AG08395 (cell line): ENCODE data around the gene FAM184A.
"Not testable (repeated sequence)": the region's sequence is repeated elsewhere in the genome, so short reads cannot be mapped to it uniquely, and the experiment has no call there.

Source experiments
- DNase-seq: peaks from one replicate; pipeline ENCODE4 v3.0.0; 2012; ENCODE audit warnings: mixed read lengths, low spot score

The FAM184A gene

DNA sequence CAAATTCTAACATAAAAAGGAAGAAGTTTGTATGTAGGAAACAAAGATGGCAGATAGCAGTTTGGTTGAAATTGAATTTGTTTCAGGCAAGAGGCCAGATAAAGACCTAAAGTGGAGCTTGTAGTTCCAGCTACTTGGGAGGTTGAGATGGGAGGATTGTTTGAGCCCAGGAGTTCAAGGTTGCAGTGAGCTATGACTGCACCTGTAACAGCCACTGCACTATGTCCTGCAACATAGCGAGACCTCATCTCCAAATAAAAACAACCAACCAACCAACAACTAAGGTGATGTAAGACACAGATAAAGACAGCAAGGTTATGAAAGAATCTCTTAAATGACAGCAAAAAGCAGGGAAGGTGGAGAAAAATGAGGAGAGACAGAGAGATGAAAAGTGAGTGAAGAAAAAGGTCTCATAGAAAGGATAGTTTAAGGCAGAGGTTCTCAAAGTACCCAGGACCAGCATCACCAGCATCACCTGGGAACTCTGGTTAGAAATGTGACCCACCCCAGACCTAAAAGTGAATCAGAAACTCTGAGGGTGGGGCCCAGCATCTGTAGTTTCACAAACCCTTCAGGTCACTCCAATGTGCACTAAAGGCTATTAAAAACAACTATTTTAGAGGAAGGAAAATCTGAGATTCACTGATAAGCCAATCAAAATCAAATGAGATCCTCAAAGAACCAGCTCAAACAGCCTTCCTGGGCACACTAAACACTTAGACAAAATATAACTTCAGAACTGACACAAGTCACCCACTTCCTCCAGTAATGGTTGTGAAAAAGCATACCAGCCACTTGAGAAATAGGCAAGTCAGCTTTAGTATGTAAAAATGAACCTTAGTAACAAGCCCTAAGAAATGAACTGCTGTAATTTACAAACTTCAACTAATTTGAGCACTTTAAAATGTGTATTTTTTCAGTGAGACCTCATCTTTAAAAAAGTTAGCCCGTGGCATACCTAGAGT lies 57.6 kb downstream of the FAM184A start:
- DNase-seq, result no peak

GRCh38 chr6:119015165-119015564 lies 63.3 kb downstream of the FAM184A start:
- DNase-seq, result not testable (repeated sequence)

DNA sequence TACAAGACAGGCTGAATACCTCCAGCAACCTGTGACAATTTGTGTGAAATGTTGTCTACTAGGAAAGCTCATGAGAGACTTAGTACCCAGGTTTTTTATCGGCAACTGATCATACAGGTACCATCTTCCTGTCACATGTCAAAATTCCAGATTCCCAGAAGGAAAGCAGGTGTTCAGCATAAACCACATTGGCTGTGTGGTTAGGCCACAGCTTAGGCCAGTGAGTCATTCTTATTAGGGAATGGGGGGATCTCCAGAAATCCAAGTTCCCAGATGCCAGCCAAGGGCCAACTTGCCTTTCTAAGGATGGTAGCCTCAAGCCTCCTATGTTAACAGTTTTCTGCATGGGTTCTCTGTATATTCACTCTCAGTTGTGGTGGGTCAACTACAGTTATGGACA lies 65.9 kb downstream of the FAM184A start:
- no peak for DNase-seq

- DNase-seq, result not testable (repeated sequence)
Measured at GRCh38 chr6:119009266-119009665, 69.2 kb downstream of the FAM184A start.

GRCh38 chr6:119006974-119007373 lies 71.5 kb downstream of the FAM184A start:
- no peak for DNase-seq

DNA sequence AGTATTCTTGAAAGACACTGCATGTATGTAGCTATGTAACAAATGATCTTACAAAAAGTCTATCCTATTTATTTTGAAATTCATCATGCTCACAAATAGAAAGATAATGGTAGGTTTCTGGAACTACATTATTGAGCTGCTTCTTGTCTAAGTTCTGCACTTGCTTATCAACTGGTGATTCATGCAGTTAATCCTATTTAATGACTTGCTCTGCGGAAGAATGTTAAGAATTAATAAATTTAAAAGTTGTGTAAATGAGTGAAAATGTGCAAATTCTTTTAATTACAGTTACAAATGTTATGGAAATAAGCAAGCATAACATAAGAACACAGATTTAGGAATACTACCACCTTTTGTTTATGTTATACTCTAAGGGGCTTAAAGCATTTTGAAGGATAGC lies 76.4 kb downstream of the FAM184A start:
- no peak for DNase-seq

DNA sequence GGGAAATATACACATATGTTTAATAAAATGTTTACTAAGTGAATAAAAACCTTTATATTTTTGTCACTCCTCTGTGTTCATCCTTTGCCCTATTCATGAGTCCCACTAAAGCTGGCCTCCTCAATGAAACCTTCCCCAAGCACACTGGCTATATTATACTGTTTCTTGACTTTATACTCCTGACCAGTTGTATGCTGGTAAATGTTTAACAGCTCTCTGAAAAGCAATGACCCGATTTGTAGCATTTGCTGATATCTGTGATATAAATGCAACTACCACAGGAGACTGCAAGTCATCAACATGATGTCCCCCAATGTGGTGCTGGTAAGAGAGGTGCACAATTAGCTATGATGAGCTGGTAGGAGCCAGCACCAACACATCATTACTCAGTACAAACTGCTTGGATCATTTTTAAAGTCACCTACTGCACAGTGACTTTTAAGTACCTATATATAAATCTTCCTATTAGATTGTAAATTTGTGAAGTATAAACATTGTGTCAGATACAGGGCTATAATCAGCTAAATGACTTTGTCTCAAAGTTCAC lies 78.9 kb downstream of the FAM184A start:
- no peak for DNase-seq

- not testable (repeated sequence) for DNase-seq
Measured at GRCh38 chr6:118997426-118997825, 81.0 kb downstream of the FAM184A start.

GRCh38 chr6:118996289-118996820 lies 82.1 kb downstream of the FAM184A start:
- DNase-seq, result no peak

DNA sequence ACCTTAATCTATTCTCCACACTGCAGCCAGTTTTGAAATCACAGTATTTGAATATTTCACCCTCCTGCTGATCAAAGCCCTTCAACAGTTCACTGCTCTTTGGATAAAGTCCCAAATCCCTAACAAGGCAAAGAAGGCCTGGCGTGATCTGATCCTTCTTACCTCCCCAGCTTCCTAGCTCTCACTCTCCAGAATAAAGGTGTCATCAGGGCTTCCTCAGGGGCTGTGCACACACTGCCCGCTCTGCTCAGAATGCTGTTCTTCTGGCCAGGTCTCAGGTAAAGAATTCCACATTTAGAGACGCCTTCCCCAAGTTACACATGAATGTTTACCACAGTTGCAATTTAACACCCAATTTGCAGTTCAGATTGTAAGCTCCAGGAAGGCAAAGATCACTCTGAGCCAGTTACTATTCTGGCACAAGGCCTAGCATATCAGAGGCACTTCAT lies 84.6 kb downstream of the FAM184A start:
- no peak for DNase-seq

DNA sequence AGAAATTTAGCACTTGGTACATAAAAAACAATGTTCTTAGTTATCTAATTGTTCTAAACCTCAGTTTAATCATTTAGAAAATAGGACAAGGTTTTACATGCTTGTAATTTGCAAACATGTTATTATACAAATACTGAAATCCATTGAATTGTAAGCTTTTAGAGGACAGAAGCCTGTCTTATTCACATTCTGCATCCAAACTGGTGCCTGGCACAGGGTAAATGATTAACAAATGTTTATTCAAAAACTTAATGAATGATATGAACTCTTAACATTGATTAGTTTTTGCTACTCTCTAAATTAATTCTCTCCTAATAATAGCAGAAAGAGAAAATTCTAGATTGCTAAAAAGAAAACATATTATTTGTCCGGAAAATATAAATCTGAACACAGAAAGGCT lies 85.1 kb downstream of the FAM184A start:
- no peak for DNase-seq

DNA sequence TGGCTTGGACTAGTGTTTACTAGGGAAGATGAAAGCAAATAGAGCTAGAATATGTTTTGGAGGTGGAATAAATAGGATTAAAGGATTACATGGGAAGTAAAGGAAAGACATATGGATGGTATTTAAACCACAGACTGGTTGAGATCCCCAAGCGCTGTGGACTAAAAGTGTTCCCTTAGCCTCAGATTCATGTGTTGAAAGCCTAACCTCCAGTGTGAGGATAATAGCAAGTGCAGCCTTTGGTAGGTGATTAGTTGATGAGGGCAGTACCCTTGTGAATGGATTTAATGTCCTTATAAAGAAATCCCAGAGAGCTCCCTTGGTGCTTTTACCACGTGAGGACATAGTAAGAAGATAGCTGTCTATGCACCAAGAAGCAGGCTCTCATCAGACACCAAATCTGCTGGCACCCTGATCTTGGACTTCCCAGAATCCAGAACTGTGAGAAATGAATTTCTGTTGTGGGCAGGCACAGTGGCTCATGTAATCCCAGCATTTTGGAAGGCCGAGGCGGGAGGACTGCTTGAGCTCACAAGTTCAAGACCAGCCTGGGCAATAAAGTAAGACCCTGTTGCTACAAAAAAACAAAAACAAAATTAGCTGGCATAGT lies 86.2 kb downstream of the FAM184A start:
- DNase-seq, result no peak

GRCh38 chr6:118986312-118986711 lies 92.2 kb downstream of the FAM184A start:
- DNase-seq, result no peak

DNA sequence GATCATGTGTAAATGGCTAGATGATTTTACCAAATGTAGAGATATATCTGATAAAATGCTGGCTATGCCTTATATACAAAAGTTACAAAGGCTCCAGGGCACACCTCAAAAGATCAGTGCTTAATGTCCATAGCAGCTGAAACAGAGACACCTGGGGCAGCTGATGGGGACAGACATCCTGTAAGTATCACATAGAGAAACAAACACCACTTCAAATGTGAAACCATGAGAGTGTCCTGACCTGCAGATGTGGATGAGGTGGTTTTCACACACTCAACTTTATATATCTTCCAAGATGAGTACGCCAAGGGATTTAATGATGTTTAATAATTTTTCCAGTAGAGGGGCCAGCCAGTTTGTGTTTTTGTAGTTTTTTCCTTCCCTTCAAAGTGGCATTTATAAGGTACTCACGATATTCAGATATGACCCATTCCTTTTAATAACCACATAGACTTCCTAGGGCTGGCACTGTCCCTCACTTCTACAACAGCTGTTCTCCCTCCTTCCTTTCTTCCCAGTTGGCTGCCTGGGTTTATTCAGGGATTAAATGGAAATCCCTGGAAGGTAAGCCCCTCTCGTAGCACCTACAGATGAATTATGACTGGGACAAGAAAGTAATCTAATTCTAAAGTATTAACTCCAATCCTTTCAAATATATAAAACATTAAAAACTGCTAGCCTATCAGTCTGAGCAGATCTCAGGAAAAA lies 93.2 kb downstream of the FAM184A start:
- DNase-seq, result no peak

- no peak for DNase-seq
Measured at GRCh38 chr6:118984342-118984741, 94.1 kb downstream of the FAM184A start.

- no peak for DNase-seq
Measured at GRCh38 chr6:118982575-118982911, 95.9 kb downstream of the FAM184A start.

- no peak for DNase-seq
Measured at GRCh38 chr6:118981884-118982574, 96.4 kb downstream of the FAM184A start.

DNA sequence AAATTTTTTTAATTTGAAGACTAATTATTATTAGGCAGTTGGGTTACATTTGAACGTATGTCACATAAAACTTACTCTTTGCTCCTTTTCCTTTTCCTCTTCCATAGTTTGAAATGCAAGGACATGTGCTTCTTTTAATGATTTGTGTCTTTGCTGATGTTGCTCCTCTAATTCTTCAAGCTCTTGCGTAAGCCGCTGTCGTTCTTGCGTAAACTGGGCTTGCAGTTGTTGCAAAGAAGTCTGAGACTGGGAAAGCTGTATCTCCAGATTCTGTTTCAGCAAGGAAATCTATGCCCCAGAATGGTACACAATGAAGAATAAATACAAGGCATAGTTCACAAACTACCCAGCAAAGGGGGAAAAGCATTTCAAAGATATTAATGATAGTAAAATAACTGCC lies 98.4 kb downstream of the FAM184A start:
- no peak for DNase-seq

- DNase-seq, result no peak
Measured at GRCh38 chr6:118974790-118975189, 103.7 kb downstream of the FAM184A start.

- DNase-seq, result no peak
Measured at GRCh38 chr6:118971682-118972081, 106.8 kb downstream of the FAM184A start.

- no peak for DNase-seq
Measured at GRCh38 chr6:118970866-118971265, 107.6 kb downstream of the FAM184A start.

- DNase-seq, result peak; percentile 4
Measured at GRCh38 chr6:118968416-118968815, 110.0 kb downstream of the FAM184A start.
